ENCODE measurements around the gene ZBTB20. TPM values are rescaled to one million over a fixed set of nuclear protein-coding genes. Genes with fewer than 3 reads are reported as not detected.

The ZBTB20 gene
- total RNA-seq, 1 experiment from 2014 or later, result 1.6 TPM

DNA sequence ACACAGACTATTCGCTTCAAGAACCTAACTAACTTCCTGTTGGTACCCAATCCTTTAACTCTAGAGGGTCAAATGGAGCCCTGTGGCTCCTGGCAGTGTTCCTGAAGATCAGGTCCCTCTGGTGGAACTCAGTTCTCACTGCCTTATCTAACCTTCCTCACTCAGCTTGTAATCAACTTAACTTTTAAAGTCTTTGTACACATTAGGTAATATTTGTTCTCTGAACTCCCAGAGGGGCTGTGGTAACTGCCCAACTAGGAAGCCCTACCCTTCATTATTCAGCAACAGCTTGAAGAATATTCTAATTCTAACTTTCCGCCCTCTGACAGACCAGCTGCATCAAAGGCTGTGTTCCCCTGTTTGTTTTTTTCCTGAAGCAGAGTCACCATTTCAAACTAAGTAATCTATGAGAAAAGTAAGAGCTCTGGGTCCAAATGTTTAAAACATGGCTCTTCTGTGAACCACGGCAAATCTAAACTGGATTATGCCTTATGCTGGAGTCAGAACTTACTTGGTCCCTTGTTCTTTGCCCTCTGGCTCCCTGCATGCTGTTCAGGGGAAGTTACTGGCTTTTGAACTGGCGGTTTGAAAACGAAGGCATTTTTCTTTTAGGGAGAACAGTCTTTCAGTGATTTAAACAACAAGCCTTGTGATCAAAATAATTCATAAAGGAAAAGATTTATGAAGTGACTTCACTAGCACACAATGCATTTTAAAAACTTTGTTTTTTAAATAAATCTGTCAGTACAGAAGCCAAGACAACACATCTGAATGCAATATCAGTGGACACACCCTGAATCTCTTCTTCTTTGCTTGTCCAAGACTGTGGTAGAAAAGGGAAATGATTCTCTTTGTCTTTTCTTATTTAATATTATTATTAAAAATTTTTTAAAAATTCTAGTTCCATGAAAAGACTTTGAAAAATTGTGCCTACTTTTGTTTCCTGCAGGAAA is 487.7 kb downstream of the ZBTB20 start:
- no peaks in the 10 kb centered on the region for H3K9me3 ChIP-seq (ENCODE audit: low read length)
- H3K9me2 ChIP-seq (replicated peaks; ENCODE audit: insufficient read depth, low read length), result no peaks in the 10 kb centered on the region
- no peak overlapping the region for H3K4me2 ChIP-seq (ENCODE audit: low read depth, low read length, poor library complexity, severe bottlenecking)
- no peaks in the 10 kb centered on the region for H3K27me3 ChIP-seq (ENCODE audit: low read length)
- H3K4me3 ChIP-seq (ENCODE audit: low read length), result no peak overlapping the region
- H3K27ac ChIP-seq (ENCODE audit: low read length), result no peak overlapping the region
- no peaks in the 10 kb centered on the region for H3K79me2 ChIP-seq (ENCODE audit: low read length)
- H4K20me1 ChIP-seq (ENCODE audit: insufficient read depth, low read depth, low read length), result no peaks in the 10 kb centered on the region
- H2AFZ ChIP-seq (ENCODE audit: low read length), result no peak overlapping the region
- H3K36me3 ChIP-seq (ENCODE audit: insufficient read depth, low read length), result no peaks in the 10 kb centered on the region
- no peaks in the 10 kb centered on the region for H3K4me1 ChIP-seq (ENCODE audit: low read length)
- no peak overlapping the region for H3K9ac ChIP-seq (ENCODE audit: low read length)
- no peak for DNase-seq

DNA sequence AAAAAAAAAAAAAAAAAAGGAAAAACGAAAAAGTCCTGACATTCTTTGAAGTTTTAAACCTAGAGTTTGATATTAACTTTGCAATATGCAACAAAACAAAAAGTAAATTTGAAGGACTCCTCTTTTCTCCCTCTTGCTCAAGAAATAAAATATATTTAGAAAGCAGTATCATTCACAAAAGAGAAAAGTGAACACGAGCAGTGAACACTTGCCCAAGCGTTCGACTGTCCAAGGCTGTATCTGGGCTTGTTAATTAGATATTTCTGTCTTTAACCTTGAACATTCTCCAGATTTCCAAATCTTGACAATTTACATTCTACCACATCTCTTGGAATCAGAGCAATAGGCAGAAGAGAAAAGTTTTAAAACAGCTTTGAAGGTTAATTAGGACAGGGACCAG is 495.5 kb downstream of the ZBTB20 start:
- Histone ChIP-seq H2AFZ (ENCODE audit: low read length) (no peak overlapping the region), H3K9ac (ENCODE audit: low read length) (no peak overlapping the region), H3K4me1 (ENCODE audit: low read length) (no peaks in the 10 kb centered on the region), H3K27ac (ENCODE audit: low read length) (no peak overlapping the region), H3K9me2 (replicated peaks; ENCODE audit: insufficient read depth, low read length) (no peaks in the 10 kb centered on the region), H3K27me3 (ENCODE audit: low read length) (no peaks in the 10 kb centered on the region), H3K79me2 (ENCODE audit: low read length) (no peaks in the 10 kb centered on the region), H3K36me3 (ENCODE audit: insufficient read depth, low read length) (no peaks in the 10 kb centered on the region), H3K4me2 (ENCODE audit: low read depth, low read length, poor library complexity, severe bottlenecking) (no peak overlapping the region), H4K20me1 (ENCODE audit: insufficient read depth, low read depth, low read length) (no peaks in the 10 kb centered on the region), H3K9me3 (ENCODE audit: low read length) (no peaks in the 10 kb centered on the region), H3K4me3 (ENCODE audit: low read length) (no peak overlapping the region)
- no peak for DNase-seq

DNA sequence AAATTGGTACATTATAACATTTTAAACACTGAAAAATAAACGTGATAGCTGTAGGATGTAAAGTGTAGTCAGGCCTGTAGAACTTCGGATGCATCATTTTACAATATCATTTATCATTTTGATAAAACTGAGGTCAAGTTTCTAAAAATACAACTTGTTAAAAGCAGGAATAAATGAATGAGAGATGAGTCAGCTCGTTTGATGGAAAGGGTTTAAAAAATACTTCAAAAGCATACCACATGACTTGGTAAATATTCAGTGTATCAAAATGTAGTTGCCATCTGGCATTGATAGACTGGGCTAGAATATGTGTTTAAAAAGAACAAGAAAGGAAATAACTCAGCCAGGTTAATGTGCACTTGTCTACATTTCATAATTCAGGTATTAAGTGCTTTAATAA is 496.3 kb downstream of the ZBTB20 start:
- Histone ChIP-seq H3K79me2 (ENCODE audit: low read length) (no peaks in the 10 kb centered on the region), H3K9me3 (ENCODE audit: low read length) (no peaks in the 10 kb centered on the region), H3K36me3 (ENCODE audit: insufficient read depth, low read length) (no peaks in the 10 kb centered on the region), H3K4me2 (ENCODE audit: low read depth, low read length, poor library complexity, severe bottlenecking) (no peak overlapping the region), H3K4me3 (ENCODE audit: low read length) (no peak overlapping the region), H4K20me1 (ENCODE audit: insufficient read depth, low read depth, low read length) (no peaks in the 10 kb centered on the region), H3K9me2 (replicated peaks; ENCODE audit: insufficient read depth, low read length) (no peaks in the 10 kb centered on the region), H2AFZ (ENCODE audit: low read length) (no peak overlapping the region), H3K9ac (ENCODE audit: low read length) (no peak overlapping the region), H3K27me3 (ENCODE audit: low read length) (no peaks in the 10 kb centered on the region), H3K4me1 (ENCODE audit: low read length) (no peaks in the 10 kb centered on the region), H3K27ac (ENCODE audit: low read length) (no peak overlapping the region)
- no peak for DNase-seq

DNA sequence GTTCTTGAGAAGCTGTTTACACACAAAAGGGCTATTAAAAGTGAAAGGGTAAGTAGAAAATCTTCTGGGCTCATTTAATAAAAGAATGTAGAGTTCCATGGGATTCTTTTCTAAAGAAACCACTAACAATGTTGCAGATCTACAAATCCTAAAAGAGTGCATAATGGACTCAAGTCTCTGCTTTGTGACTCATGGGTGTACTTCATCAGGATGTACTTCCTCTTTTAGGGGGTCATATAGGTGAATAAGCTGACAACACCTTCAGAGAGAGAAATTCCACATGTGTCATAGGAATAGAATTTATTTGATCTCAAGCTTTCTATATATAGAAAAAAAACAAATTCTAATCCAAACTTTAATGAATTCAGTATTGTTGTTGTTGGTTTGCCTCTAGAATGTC is 497.8 kb downstream of the ZBTB20 start:
- H3K4me1 ChIP-seq (ENCODE audit: low read length), result no peaks in the 10 kb centered on the region

DNA sequence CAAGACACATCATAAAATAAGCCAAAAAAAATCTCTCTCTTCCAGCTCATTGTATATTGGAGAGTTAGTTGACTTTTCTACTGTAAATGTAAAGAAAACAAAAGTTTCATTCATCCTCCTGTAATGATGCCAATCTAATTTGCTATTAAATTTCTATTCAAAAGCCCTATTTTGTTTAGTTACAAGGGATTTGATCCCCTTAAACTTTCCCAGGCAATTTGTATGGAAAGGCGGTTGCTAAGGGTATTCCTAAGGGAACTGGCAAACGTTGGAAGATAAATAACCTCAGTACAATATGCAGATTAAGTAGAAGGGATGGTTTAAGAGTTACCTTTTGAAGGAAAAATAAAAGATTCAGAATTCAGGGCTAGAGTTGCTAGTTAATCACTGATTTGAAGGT is 500.6 kb downstream of the ZBTB20 start:
- DNase-seq, result no peak
- Histone ChIP-seq H3K4me3 (ENCODE audit: low read length) (no peak overlapping the region), H3K9me2 (replicated peaks; ENCODE audit: insufficient read depth, low read length) (no peaks in the 10 kb centered on the region), H3K4me2 (ENCODE audit: low read depth, low read length, poor library complexity, severe bottlenecking) (no peak overlapping the region), H4K20me1 (ENCODE audit: insufficient read depth, low read depth, low read length) (no peaks in the 10 kb centered on the region), H3K9ac (ENCODE audit: low read length) (no peak overlapping the region), H3K27ac (ENCODE audit: low read length) (no peak overlapping the region), H3K36me3 (ENCODE audit: insufficient read depth, low read length) (no peaks in the 10 kb centered on the region), H3K4me1 (ENCODE audit: low read length) (no peaks in the 10 kb centered on the region), H3K9me3 (ENCODE audit: low read length) (no peaks in the 10 kb centered on the region), H3K79me2 (ENCODE audit: low read length) (no peaks in the 10 kb centered on the region), H2AFZ (ENCODE audit: low read length) (no peak overlapping the region), H3K27me3 (ENCODE audit: low read length) (no peaks in the 10 kb centered on the region)

More for the DNA sequence above, 497.8 kb downstream of the ZBTB20 start:
- Histone ChIP-seq H2AFZ (ENCODE audit: low read length) (no peak overlapping the region), H3K4me2 (ENCODE audit: low read depth, low read length, poor library complexity, severe bottlenecking) (no peak overlapping the region), H3K79me2 (ENCODE audit: low read length) (no peaks in the 10 kb centered on the region), H4K20me1 (ENCODE audit: insufficient read depth, low read depth, low read length) (no peaks in the 10 kb centered on the region), H3K9ac (ENCODE audit: low read length) (no peak overlapping the region), H3K9me2 (replicated peaks; ENCODE audit: insufficient read depth, low read length) (no peaks in the 10 kb centered on the region), H3K9me3 (ENCODE audit: low read length) (no peaks in the 10 kb centered on the region), H3K27ac (ENCODE audit: low read length) (no peak overlapping the region), H3K27me3 (ENCODE audit: low read length) (no peaks in the 10 kb centered on the region), H3K36me3 (ENCODE audit: insufficient read depth, low read length) (no peaks in the 10 kb centered on the region), H3K4me3 (ENCODE audit: low read length) (no peak overlapping the region)
- no peak for DNase-seq

DNA sequence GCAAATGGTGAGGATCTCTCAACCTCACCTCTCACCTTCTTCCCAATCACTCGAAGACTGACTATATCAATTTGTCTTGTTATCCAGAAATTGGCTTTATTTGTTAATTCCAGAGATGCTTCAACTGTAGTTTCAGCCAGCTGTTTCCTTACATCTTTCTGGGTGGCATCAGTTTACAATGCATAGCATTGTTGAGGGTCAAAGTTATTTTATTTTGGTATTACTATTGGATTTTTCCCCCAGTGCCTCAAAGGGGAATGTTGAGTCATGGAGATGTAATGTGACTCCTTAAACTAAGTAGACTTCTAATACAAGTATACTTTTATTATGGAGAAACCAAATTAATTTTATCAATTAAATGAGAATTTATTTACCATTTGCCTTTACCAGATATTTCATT is 501.7 kb downstream of the ZBTB20 start:
- Histone ChIP-seq H3K9me3 (ENCODE audit: low read length) (no peaks in the 10 kb centered on the region), H3K4me3 (ENCODE audit: low read length) (no peak overlapping the region), H3K9ac (ENCODE audit: low read length) (no peak overlapping the region), H3K4me2 (ENCODE audit: low read depth, low read length, poor library complexity, severe bottlenecking) (no peak overlapping the region), H3K27me3 (ENCODE audit: low read length) (no peaks in the 10 kb centered on the region), H3K9me2 (replicated peaks; ENCODE audit: insufficient read depth, low read length) (no peaks in the 10 kb centered on the region), H3K27ac (ENCODE audit: low read length) (no peak overlapping the region), H3K4me1 (ENCODE audit: low read length) (no peaks in the 10 kb centered on the region), H3K79me2 (ENCODE audit: low read length) (no peaks in the 10 kb centered on the region), H2AFZ (ENCODE audit: low read length) (no peak overlapping the region), H3K36me3 (ENCODE audit: insufficient read depth, low read length) (no peaks in the 10 kb centered on the region), H4K20me1 (ENCODE audit: insufficient read depth, low read depth, low read length) (no peaks in the 10 kb centered on the region)
- DNase-seq, result no peak

DNA sequence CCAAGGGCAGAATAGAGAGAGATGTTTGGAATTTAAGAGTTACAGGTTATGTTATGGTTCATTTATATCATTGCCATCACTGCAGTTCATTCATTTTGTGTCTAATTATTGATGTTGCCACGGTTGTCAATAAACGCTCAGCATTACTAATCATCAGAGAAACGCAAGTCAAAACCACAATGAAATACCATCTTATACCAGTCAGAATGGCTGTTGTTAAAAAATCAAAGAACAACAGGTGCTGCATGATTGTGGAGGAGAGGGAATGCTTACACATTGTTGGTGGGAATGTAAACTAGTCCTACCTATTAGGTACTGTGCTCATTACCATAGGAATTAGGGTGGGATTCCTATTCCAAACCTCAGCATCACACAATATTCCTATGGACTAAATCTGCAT is 502.7 kb downstream of the ZBTB20 start:
- H3K4me3 ChIP-seq (ENCODE audit: low read length), result no peak overlapping the region
- no peak for DNase-seq
- no peaks in the 10 kb centered on the region for H4K20me1 ChIP-seq (ENCODE audit: insufficient read depth, low read depth, low read length)
- H3K27me3 ChIP-seq (ENCODE audit: low read length), result no peaks in the 10 kb centered on the region
- no peak overlapping the region for H3K9ac ChIP-seq (ENCODE audit: low read length)
- H3K9me3 ChIP-seq (ENCODE audit: low read length), result no peaks in the 10 kb centered on the region
- no peaks in the 10 kb centered on the region for H3K79me2 ChIP-seq (ENCODE audit: low read length)
- no peak overlapping the region for H3K27ac ChIP-seq (ENCODE audit: low read length)
- no peak overlapping the region for H3K4me2 ChIP-seq (ENCODE audit: low read depth, low read length, poor library complexity, severe bottlenecking)
- no peak overlapping the region for H2AFZ ChIP-seq (ENCODE audit: low read length)
- H3K4me1 ChIP-seq (ENCODE audit: low read length), result no peaks in the 10 kb centered on the region
- no peaks in the 10 kb centered on the region for H3K36me3 ChIP-seq (ENCODE audit: insufficient read depth, low read length)
- H3K9me2 ChIP-seq (replicated peaks; ENCODE audit: insufficient read depth, low read length), result no peaks in the 10 kb centered on the region

DNA sequence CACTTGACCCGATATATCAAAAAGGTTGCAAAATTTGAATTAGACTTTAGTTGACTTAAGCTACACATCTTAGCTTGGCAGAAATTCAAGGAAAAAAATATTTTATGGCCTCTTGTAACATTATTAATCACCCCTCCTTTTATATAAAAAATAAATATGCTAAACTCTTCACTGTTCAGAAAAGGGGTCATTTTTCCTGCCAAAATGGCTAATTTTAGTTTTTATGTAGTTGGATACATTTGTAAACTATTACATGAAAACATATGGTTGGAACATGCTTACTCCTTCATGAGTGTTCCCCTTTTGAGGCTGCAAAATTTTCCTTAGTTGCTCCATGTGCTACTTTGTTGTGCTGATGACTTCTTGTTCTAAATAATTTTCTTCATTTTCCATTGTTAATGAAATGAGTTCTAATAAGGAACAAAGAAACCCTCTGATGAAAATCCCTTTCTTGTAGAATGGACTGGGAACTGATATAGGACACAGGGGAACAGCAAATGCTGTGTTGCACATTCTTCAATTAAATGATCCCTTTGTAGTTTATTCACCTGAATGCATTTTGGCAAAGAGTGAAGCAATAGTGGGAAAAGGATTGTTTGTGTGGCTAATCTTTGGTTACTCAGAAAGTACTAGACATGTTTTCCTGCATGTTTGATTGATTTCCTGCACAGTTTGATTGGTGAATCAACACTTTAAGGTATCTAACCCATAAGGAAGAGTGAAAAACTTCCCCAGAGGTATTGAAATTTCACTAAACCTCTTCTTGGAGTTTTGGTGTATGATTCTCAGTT is 503.9 kb downstream of the ZBTB20 start:
- no peak overlapping the region for H3K9ac ChIP-seq (ENCODE audit: low read length)
- H4K20me1 ChIP-seq (ENCODE audit: insufficient read depth, low read depth, low read length), result no peaks in the 10 kb centered on the region
- no peak overlapping the region for H3K4me2 ChIP-seq (ENCODE audit: low read depth, low read length, poor library complexity, severe bottlenecking)
- no peaks in the 10 kb centered on the region for H3K27me3 ChIP-seq (ENCODE audit: low read length)
- no peak overlapping the region for H2AFZ ChIP-seq (ENCODE audit: low read length)
- H3K9me3 ChIP-seq (ENCODE audit: low read length), result no peaks in the 10 kb centered on the region
- H3K9me2 ChIP-seq (replicated peaks; ENCODE audit: insufficient read depth, low read length), result no peaks in the 10 kb centered on the region
- H3K4me3 ChIP-seq (ENCODE audit: low read length), result no peak overlapping the region
- no peak for DNase-seq
- H3K36me3 ChIP-seq (ENCODE audit: insufficient read depth, low read length), result no peaks in the 10 kb centered on the region
- H3K79me2 ChIP-seq (ENCODE audit: low read length), result no peaks in the 10 kb centered on the region
- H3K4me1 ChIP-seq (ENCODE audit: low read length), result no peaks in the 10 kb centered on the region
- no peak overlapping the region for H3K27ac ChIP-seq (ENCODE audit: low read length)

All from Karpas-422 (cell line).